ENCODE measurements around the gene CBARP. TPM values are rescaled to one million over a fixed set of nuclear protein-coding genes. Genes with fewer than 3 reads are reported as not detected.

The CBARP gene
- total and polyA plus RNA-seq, 2 of the 4 experiments (the other 2 are of a cell fraction), result 0.18 to 3.9 TPM

- Histone ChIP-seq H4K20me1 (ENCODE audit: insufficient read depth, low read length) (peaks cover 16% of the 10 kb centered on the region), H3K4me1 (ENCODE audit: control insufficient read depth, insufficient read depth, low read length) (no peaks in the 10 kb centered on the region), H4K8ac (ENCODE audit: low read depth in 2 of 2, low read length in 2 of 2) (no peak overlapping the region), H3K18ac (ENCODE audit: low read depth, low read length) (no peak overlapping the region), H2AK9ac (replicated peaks; ENCODE audit: low read depth, low read length, poor library complexity) (no peak overlapping the region), H4K5ac (ENCODE audit: low read depth, low read length) (no peak overlapping the region), H3K27me3 (ENCODE audit: control insufficient read depth, insufficient read depth, low read length) (peaks cover 41% of the 10 kb centered on the region), H2BK5ac (ENCODE audit: low read depth, low read length, poor library complexity, severe bottlenecking) (no peak overlapping the region), H3K36me3 (ENCODE audit: control insufficient read depth, insufficient read depth, low read length) (peaks cover 5% of the 10 kb centered on the region), H3K27ac (ENCODE audit: insufficient read depth, low read length) (no peak overlapping the region), H4K91ac (ENCODE audit: insufficient read depth, low read depth, low read length) (no peak overlapping the region), H3K56ac (ENCODE audit: extremely low read depth, insufficient read depth, low read length) (no peak overlapping the region), H2AK5ac (ENCODE audit: low read depth, low read length) (no peak overlapping the region), H2BK20ac (ENCODE audit: low read depth, low read length) (no peak overlapping the region), H3K14ac (replicated peaks; ENCODE audit: low read depth, low read length) (no peak overlapping the region), H3K9ac (ENCODE audit: low read depth, low read length) (no peak overlapping the region), H3K4ac (ENCODE audit: low read depth, low read length) (no peak overlapping the region), H3K79me1 (ENCODE audit: low read depth in 1 of 2, low read length in 2 of 2) (peaks cover 0 to 10% of the 10 kb centered on the region in 2 experiments; a peak in 1 of 4 replicates), H3K9me3 (ENCODE audit: control insufficient read depth, insufficient read depth, low read length) (no peaks in the 10 kb centered on the region), H3K9me1 (ENCODE audit: insufficient read depth, low read length) (no peaks in the 10 kb centered on the region), H3K4me3 (ENCODE audit: insufficient read depth, low read depth, low read length) (no peak overlapping the region), H2BK15ac (ENCODE audit: low read depth, low read length) (no peak overlapping the region), H2BK120ac (ENCODE audit: low read depth, low read length) (no peak overlapping the region), H3K4me2 (ENCODE audit: low read depth, low read length) (no peak overlapping the region), H3K23ac (ENCODE audit: low read depth, low read length) (no peak overlapping the region), H2AFZ (replicated peaks; ENCODE audit: low read length, poor library complexity) (no peak overlapping the region)
- ChIA-PET POLR2A (ENCODE audit: unreplicated experiment) (interaction anchor here (1.0 kb wide), 1 partner anchor 8 kb away, joined by 5 read pairs; the partner anchor contains the start of gene FAM174C), CTCF (no interaction called here)
- TF ChIP-seq MAFK (IDR thresholded peaks at IDR 0.05; ENCODE audit: low read depth, low read length), result no peak
- TF ChIP-seq RAD21 (IDR thresholded peaks at IDR 0.05; ENCODE audit: low read length), result no peak
- TF ChIP-seq USF2 (IDR thresholded peaks at IDR 0.05; ENCODE audit: low read depth, low read length), result no peak
- TF ChIP-seq FOS (IDR thresholded peaks at IDR 0.05; ENCODE audit: low read depth, low read length), result no peak
- TF ChIP-seq MAZ (IDR thresholded peaks at IDR 0.05; ENCODE audit: borderline replicate concordance, low read depth, low read length), result no peak
- TF ChIP-seq SMC3 (IDR thresholded peaks at IDR 0.05; ENCODE audit: low read depth, low read length), result no peak
- TF ChIP-seq ELK1 (IDR thresholded peaks at IDR 0.05; ENCODE audit: borderline replicate concordance, low read depth, low read length), result no peak
- no peak for TF ChIP-seq RFX5 (IDR thresholded peaks at IDR 0.05; ENCODE audit: low read depth, low read length)
- no peak for TF ChIP-seq CHD1 (IDR thresholded peaks at IDR 0.05; ENCODE audit: low read depth, low read length)
- no peak for TF ChIP-seq CTCF (conservative IDR thresholded peaks at IDR 0.05; ENCODE audit: low read depth, low read length)
- ATAC-seq (ENCODE audit: low read depth), result no peak
- WGBS, 2 experiments (ENCODE audit: extremely low coverage in 2 of 2, insufficient read length in 1 of 2), result 76% methylated on average over 9 of the region's 29 CpGs; no CpG with 5 or more reads in 1 of the 2 experiments
- intact Hi-C loops (cut with micrococcal nuclease) (no loop called here), in situ Hi-C loops (cut with MboI; ENCODE audit: low sequenced_read_pairs) (loop anchor here (5.0 kb wide), 1 partner anchor 79 kb away; no protein-coding TSS in a partner anchor), dilution Hi-C loops (cut with HindIII; ENCODE audit: low sequenced_read_pairs, unreplicated experiment) (no loop called here)
- no peak for DNase-seq
- no TSS peak for BruUV-seq (replicated peaks)
These were observed 45.6 kb upstream of the CBARP start for GRCh38 chr19:1283207-1283916.
